Suppressor macrophage treated with lipopolysaccharide for 1 hour (primary cell): Measurements from ENCODE around the gene HK1.

Source experiments
- DNase-seq, 3 donors: peaks; one replicate each; pipeline ENCODE4 v3.0.0-alpha.2; 2020 to 2022

HK1 gene

DNA sequence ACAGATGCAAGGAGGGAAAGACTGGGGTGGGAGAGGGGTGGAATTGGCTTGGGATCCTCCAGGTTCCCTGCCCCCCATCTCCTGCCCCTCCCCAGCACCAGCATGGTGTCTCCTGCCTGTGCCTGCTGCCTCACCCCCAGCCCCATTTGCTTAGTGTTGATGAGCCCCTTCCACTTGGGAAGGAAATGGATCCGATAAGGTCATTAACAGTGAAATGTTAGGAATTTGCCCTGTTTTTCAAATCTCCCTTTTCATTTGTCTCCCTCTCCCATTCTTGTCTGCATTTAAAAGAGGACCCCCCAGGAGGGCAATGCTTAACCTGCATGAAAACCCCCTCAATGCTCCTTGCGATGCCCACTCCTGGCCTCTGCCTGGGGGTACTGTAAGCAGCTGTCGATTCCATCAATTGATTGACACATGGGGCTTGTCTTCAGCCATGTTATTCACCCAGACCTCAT is 51.5 kb downstream of the HK1 start:
- DNase-seq = no peak

DNA sequence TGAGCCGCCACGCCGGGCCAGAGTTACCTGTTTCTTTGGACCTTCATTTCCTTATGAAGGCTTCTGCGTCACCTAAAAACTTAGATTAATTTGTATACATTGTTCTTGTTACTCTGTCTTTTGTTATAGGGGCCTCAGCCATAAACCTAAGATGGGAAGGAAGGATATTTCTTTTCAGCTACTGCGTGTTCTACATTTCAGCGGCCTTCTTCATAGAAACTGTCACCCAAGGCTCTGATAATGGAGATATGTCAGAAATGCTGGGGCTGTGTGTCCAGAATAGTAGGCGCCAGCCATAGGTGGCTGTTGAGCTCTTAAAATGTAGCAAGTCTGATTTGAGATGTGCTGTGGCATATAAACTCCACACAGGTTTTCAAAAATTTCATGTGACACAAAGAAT is 52.9 kb downstream of the HK1 start:
- DNase-seq = no peak

DNA sequence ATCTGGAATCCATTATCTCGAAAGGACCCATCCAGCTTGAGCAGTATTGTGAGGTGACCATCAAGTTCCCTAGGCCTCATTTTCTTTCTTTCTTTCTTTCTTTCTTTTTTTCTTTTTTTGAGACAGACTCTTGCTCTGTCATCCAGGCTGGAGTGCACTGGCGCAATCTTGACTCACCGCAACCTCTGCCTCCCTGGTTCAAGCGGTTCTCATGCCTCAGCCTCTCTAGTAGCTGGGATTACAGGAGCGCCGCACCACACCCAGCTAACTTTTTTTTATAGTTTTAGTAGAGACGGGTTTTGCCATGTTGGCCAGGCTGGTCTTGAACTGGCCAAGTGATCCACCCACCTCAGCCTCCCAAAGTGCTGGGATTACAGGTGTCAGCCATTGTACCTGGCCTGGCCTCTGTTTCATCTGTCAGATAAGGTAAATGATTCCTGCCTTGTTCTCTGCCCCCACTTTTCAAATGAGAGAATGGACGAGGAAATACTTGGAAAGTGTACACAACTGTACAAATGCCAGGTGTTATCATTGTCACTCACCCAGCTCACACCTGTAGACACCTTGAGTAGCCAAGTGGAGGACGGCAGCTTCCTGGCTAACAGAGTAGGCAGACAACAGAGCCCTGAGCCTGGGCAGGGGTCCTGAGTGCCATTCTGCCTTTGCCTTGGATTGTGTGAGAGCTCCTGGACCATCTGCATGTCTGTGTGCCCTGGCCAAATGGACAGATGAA is 54.1 kb downstream of the HK1 start:
- no peak for DNase-seq

DNA sequence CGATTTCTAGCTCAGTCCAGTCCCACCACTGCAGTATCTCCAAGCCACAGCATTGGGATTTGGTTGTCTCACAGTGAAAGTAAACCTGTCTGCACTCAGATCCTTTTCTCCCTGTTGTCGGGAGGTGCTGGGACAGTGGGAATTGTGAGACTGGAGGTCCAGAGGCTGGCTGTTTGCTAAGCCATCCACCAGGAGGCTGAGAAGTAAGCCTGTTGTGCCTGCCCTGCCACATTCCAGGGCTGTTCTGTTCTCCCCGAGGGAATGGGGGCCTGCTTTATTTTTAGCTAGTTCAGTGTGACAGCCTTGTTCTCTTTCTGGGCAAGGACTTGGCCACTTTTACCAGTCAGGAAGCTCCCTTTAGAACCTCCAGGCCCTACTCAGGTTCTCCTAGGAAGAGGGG is 54.9 kb downstream of the HK1 start:
- DNase-seq = no peak

DNA sequence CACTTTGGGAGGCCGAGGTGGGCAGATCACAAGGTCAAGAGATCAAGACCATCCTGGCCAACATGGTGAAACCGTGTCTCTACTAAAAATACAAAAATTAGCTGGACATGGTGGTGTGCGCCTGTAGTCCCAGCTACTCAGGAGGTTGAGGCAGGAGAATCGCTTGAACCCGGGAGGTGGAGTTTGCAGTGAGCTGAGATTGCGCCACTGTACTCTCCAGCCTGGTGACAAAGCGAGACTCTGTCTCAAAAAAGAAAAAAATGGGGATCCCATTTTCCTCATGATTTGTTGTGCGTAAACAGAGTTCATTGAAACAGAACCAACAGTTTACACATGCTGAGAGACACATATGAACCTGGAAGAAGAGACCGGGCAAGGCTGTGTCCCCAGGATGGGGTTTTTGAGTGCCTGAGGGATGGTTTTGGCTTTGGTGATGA is 55.6 kb downstream of the HK1 start:
- DNase-seq = peak in 2 of 3 donors; percentile 47 to 50

DNA sequence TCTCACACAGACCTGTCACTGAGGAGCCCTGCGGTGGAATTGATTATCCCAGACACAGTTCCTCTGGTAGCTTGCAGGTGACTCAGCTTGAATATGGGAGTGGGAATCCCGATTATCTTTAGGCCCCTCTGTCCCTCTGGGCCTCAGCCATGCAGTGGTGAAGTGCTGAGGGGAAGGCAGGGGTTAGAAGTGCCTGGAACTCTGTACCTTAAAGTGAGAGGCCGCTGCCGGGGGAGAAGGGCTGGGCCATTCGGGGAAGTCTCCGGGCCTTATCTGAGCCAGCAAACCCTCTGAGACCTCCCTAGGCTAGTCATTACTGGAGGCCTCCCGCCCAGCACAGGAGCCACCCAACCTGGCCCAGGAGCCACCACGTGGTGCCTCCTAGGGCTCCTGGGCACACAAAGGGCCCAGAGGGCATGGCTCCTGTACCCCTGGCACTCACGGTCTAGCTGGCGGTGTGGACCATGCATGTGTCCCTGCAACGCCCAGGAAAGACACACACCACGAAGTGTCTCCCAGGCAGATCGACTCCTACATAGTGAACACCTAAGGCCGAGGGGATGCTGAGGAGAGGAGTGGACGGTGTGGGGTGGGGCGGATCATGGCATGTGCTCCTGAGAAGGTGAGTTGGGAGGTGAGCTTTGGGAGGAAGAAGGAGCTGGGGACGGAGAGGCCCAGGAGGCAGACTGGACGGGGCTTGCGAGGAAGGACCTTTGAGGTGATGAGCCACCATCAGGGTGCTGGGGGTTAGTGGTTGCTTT is 56.2 kb downstream of the HK1 start:
- peak in 1 of 3 donors; percentile 35 for DNase-seq

DNA sequence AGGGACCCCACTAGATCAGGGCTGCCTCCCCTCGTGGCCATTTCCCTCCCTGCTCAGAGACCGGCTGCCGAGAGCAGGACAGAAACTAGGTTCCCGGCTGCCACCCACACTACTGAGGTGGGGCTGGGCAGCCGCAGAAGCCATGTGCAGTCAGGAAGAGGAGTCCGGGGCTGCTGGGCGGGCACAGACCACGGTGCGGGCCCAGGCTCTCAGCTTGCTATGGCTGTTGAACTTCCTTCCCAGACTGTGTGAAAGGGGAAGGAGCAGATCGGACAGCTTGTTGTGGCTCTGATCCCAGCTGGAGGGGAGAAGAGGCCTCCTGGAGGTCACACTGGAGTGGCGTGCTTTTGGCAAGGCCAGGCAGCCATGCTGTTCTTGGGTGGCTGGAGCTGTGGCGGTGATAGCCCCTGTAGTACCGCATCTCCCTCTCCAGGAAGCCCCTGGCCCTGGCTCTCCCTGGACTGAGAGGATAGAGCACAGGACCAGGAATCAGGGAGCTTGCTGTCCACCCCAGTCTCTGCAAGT is 56.8 kb downstream of the HK1 start:
- DNase-seq = peak; percentile 76 to 86 (median 83)

DNA sequence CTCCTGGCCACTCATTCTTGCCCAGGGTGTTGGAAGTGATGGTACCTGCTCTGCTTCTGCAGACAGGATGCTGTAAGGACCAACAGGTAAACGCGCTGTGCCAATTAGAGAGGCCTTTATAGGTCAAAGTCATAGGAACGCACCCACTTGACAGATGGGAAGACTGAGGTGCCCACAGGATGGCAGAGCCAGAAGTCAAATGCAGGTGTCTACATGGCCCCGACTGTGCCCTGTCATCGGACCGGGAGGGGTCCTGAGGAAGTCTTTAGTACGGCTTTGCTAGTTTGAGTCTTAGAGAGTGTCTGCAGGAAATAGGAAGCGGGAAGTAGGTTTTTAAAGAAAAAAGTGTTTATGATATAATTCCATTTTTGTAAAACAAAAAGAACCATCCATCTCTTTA is 57.3 kb downstream of the HK1 start:
- DNase-seq = no peak

DNA sequence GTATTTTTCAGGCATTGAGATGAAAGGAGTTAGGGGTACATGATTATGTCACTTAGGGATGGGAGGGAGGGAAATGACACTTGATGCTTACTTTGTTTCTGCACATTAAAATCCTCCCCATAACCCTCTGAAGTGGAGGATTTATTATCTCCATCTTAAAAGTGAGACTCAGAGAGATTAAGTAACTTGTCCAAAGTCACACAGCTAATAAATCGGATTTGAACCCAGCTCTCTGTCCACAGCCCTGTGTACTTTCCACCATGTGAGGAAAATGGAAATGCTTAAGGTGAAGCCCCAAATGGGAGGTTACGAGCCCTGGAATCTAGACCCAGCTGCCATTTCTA is 58.6 kb downstream of the HK1 start:
- peak in 1 of 3 donors; percentile 62 for DNase-seq

DNA sequence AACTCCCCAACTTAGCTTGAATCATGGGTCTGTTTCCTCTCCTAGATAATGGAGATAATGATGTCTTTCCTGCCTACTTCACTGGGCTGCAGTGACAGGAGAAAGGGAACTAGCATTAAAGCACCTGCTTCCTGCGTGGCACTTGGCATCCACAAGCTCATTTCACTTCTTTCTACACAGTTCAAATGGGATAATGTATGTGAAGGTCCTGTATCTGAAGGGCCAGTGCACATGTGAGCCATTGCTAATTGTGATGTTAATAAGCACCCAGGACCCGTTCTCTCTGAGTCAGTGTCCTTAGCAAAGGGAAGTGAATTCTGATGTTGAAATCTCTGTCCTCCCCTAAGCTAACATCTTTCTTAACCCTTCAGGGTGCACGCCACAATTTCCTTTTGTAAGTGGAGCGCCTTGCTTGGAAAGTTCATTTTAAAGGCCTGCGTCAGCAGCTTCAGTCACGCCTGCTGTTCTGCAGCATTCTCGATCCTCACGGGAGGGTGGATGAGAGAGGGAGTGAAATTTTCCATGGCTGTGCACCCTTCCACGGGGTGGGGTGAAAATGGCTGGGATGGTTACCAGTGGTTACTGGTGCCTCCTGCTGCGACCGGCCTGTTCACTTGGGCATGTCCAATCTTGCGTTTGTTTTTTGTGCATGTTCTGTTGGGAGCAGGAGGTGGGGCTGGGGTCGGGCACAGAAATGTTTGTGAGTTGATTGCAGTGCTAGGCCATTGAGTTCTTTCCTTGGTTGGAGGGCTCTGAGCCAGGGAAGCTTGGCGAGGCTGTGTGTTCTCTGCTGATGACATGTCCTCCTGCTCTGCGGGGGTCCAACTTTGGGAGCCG is 59.2 kb downstream of the HK1 start:
- DNase-seq = peak; percentile 82 to 93 (median 93)

DNA sequence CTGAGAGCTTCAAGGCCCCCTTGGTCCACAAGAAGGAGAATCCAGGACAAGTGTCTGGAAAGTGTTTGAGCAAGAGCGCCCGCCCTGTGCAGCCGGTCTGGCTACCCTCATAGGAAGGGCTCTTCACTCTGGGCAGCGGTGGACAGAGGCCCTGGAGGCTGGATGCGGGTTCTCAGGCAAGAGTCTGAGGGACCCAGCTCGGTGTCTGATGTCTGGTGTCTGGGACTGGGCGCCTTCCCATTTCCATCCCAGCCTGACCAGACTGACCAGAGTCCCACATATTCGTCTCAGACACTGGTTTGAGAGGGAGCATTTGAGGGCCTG is 59.8 kb downstream of the HK1 start:
- no peak for DNase-seq

DNA sequence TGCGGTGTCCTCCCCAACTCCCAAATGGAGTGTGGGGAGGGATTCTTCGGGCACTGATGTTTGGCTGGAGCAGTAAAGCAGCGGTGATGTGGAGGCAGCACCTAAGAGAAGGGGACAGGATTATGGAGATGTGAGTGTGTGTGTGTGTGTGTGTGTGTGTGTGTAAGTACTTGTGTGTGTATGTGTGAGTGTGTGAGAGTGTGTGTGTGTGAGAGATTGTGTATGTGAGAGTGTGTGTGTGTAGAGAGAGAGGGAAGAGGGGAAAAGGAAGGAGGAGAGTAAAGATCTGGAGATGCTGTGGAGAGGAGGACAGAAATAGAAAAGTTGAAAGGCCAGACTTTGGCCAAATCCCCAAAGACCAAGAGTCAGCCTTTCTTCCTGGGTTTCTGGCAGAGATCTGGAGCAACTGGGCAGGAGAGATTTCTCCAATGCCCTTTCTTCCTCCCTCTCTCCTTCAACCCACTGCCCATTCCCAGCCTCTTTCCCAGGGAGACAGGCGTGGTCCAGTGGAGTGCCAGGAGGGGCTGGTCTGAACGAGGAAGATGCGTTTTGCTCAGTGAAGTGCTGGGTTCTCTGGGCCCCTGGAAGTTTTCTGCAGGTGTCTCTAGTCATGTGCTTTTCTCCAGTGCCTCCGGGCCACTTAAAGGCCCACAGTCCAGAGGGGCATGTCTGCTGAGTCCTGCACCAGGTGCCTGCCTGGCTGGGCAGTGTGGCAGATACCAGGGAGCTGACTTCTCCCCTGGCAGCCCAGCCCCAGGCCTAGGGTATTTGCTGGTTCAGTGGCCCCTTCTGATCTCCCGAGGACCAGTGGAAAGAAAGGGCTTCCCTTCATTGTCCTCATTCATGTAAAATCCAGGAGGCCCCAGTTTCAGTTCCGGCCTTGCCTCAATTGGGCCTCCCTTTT is 60.5 kb downstream of the HK1 start:
- DNase-seq = no peak

DNA sequence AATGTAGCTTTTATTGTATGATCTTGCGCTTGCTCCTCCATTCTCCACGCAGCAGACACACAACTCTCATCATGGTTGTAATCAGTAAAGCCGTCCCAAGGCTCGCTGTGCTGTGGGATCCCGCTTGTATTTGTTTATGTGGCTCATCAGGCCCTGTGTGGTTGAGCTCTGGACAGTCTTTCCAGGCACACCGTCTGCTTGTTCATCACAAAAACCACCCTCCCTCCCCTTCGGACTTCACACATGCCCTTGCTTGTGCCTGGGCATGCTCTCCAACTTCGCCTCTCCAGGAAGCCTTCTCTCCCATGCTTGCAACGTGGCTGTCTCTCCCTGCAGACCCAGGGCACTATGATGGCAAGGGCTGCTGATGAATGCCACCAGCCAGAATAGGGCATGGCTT is 62.4 kb downstream of the HK1 start:
- no peak for DNase-seq

DNA sequence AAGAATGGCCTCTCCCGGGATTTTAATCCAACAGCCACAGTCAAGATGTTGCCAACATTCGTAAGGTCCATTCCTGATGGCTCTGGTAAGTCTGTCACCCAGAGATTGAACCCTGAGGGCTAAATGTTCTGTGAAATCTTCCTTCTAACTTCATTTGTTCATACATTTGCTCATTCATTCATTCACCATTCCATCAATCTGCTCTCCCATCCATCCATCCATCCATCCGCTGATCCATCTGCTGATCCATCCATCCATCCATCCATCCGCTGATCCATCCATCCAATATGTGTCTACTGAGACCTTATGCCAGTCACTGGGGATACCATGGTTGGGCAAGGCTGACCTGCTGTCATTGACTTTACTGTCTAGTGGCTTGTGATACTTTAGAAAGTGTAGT is 65.6 kb downstream of the HK1 start:
- no peak for DNase-seq

DNA sequence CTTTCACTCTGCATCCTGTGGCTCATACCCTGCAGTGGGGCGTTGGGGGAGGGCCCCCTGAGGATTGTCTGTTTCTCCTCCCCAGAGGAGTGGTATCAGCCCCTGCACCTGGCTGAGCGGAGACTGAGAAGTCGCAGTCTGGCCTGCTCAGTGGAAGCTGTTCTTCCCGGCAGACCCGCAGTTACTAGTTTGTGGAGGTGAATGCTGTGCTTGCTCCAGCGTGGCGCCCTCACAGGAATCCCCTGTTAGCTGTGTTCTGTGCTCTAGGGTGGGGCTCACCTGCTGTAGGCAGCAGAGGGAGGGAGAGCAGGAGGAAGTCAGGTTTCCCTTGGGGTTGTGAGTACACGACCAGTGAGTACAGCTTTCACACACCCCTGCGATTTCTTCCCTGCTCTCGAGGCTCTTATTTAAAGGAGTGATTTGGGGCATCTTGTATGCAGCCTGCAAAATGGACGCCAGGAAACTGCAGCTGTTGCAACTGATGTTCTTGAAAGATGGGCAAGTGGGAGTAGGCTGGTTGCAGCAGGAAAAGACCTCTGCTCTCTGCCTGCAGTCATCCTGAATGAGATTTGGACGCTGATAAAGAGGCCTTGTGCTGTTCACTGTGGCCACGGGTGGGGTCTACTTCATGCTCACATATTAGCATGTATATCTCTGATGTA is 66.4 kb downstream of the HK1 start:
- DNase-seq = no peak

DNA sequence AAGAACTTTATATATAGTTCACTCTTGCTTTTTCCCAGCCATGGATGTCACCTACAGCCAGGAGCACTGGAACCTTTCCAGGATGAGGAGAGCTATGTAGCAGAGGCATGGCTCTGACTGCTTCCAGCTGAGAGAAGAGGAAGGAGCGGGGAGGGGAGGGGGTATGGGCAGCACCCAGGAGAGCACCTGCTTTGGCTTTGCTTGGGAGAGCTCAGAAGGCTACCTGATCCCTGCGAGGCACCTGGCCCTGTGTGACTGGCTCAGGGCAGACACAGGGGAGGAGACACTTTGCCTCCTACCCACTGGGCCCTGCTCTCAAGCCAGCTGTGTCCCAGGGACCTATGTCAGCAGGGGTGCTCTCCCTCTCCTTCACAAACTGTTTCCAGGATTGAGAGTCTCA is 67.1 kb downstream of the HK1 start:
- no peak for DNase-seq

DNA sequence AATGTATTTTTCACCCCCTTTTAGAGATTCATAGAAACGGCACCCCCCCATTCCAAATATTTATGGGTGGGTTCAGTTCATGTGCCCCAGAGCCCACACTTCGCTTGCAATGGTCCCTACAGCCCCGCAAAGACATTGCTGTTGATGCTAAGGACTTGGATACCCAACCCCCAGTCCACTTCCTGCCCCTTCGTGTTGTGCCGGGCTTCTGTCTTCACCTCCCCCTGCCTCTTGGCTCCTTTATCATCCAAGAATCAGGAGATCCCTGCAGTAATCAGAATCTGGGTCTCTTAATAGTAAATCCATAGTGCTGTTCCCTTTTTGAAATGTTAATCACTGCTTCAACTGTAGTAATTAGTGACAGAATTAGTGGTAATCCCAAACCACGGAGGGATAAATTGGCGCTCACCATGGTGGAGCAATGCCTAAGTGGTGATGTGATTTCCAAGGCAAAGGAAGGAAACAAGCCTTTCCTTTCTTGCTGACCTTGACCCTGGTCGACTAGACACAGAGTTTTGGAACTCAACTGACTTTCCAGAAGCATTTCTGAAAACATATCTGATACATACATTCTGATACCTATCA is 67.7 kb downstream of the HK1 start:
- DNase-seq = no peak

DNA sequence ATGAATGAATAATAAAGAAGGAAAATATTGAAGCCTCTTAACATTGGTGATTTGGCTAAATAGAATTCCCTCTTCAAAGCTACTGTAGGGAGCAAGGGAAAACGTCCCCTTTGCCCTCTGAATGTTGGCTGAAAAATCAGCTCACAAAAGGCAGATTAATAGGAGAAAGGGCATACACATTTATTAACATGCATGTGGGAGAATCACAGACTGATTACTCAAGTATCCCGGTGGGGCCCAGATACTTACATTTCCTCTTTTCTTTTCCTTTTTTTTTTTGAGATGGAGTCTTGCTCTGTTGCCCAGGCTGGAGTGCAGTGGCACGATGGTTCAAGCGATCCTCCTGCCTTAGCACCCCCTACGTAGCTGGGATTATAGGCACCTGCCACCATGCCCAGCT is 68.5 kb downstream of the HK1 start:
- peak; percentile 41 to 51 (median 46) for DNase-seq

DNA sequence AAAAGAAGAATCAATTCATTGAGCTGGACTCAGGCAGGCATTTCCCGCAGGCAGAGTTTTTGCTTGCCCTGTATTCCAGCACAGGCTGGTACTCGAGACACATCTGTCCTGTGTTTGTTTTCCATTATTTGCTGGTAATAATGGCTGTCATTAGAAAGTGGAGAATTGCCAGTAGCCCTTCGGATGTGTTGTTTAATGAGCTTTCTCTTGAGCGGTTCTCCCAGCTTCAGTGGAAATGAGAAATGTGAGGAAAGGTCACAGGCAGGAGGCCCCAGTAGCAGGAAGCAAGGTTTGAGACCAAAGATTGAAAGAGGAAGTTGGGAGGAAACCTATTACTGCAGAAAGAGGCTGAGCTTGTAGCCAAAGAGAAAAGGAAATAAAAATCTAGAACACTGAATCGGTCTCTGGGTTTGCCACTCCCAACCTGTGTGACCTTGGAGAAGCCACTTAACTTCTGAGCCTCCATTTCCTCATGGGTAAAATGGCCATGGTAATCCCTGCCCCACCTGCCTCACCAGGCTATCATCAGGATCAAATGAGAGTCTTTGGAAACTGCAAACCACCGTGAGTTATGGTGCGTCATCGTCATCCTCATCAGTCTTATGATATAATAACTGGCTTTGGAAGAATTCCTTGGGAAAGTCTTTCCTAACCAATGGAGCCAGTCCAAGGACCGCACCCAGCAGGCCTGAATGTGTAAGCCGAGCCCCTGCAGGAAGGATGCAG is 70.7 kb downstream of the HK1 start:
- DNase-seq = peak; percentile 52 to 58 (median 54)

DNA sequence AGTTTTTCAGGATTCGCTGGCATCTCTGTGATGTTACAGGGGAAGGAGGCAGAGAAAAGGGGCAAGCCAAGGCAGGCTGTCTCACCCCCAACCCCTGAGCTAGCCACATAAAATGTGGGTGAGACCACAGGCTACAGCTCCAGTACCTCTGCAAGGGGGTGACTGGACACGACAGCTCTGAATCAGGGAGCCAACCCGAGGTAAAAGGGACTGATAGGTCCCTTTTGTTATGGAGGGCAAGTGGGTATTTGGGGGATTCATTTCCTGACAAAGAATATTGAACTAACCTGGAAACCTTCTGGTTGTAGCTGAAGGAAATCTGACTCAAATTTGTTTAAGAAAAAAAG is 71.2 kb downstream of the HK1 start:
- no peak for DNase-seq

DNA sequence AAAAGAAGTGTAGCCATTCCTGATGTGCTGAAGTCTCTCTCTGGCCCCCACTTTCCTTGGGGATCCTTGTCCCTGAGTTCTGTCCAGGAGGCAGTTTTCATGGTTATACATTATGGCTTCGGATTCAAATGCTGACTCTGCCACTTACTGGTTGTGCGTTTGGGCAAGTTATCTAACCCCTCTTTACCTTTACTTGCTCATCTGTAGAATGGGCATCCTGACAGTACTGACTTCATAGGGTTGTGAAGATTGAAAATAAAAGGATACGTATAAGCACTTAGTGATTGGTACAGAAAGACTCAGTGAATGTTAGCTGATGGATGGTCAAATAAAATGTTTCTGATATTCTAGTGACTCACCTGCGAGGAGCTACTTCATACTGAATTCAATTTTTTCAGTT is 73.3 kb downstream of the HK1 start:
- DNase-seq = no peak
